ENCODE results near the gene PEX5L. TPM values are rescaled to one million over a fixed set of nuclear protein-coding genes. Genes with fewer than 3 reads are reported as not detected.

Gene PEX5L
- polyA plus RNA-seq, 2 of the 4 experiments (the other 2 are of a cell fraction) = 0.06 to 0.08 TPM

DNA sequence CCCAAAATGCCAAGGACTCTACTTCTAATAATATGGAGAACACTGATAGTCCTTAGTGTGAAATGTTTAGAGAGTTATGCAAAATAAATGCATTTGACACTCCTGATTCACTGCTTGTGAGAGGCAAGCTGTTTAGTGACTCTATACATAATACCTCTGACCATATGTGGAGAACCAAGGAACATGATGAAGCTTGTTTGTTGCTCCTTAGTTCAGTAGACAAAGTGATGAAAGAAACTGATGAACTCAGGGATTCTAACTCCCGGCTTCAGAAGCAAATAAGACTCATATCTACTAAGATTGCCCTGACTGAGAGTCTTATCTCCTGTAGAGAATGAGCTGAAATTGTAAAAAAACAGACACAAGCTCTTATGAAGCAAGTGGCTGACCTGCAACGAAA is 41.3 kb downstream of the PEX5L start (continued):
- TF ChIP-seq, protein P1, sequence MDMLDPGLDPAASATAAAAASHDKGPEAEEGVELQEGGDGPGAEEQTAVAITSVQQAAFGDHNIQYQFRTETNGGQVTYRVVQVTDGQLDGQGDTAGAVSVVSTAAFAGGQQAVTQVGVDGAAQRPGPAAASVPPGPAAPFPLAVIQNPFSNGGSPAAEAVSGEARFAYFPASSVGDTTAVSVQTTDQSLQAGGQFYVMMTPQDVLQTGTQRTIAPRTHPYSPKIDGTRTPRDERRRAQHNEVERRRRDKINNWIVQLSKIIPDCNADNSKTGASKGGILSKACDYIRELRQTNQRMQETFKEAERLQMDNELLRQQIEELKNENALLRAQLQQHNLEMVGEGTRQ (IDR thresholded peaks at IDR 0.05) = no peak
- TF ChIP-seq, protein P2, sequence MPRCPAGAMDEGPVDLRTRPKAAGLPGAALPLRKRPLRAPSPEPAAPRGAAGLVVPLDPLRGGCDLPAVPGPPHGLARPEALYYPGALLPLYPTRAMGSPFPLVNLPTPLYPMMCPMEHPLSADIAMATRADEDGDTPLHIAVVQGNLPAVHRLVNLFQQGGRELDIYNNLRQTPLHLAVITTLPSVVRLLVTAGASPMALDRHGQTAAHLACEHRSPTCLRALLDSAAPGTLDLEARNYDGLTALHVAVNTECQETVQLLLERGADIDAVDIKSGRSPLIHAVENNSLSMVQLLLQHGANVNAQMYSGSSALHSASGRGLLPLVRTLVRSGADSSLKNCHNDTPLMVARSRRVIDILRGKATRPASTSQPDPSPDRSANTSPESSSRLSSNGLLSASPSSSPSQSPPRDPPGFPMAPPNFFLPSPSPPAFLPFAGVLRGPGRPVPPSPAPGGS (IDR thresholded peaks at IDR 0.05) = no peak
- TF ChIP-seq HOXB5 (CRISPR knock-in tag; IDR thresholded peaks at IDR 0.05) = no peak

DNA sequence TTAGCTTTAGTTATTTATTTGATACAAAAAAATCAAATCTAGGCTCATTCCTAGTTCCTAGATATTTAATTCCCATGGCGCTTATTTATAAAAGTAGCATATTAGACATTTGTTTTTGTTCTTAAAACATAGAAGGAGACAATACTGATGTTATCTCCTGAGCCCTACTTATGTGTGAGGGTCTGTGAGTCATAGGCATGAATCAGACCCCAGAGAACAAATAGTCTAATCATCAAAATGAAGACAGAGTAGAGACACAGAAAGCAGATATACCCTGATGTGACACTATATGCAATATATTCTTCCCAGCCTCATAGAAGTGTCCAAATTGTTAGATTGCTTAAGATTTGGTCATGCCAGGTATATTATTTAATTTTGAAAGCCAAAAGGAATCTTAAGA is 44.9 kb downstream of the PEX5L start:
- ChIA-PET POLR2A (no interaction called here), CTCF (interaction anchor here (1.0 kb wide), 1 partner anchor 63 kb away, joined by 3 read pairs; no protein-coding TSS in a partner anchor)
- H3K27ac ChIP-seq = no peak overlapping the region
- ATAC-seq (peak in 1 of 2 experiments; percentile 66; a peak in 3 of 6 replicates), FAIRE-seq (no peak), DNase-seq (ENCODE audit: low read depth in 1 of 2, low spot score in 1 of 2) (peak in 1 of 2 experiments; percentile 4)
- H3K4me1 ChIP-seq = peaks cover 15% of the 10 kb centered on the region; the same call in 1 of the 3 replicates
- TF ChIP-seq, protein P3, sequence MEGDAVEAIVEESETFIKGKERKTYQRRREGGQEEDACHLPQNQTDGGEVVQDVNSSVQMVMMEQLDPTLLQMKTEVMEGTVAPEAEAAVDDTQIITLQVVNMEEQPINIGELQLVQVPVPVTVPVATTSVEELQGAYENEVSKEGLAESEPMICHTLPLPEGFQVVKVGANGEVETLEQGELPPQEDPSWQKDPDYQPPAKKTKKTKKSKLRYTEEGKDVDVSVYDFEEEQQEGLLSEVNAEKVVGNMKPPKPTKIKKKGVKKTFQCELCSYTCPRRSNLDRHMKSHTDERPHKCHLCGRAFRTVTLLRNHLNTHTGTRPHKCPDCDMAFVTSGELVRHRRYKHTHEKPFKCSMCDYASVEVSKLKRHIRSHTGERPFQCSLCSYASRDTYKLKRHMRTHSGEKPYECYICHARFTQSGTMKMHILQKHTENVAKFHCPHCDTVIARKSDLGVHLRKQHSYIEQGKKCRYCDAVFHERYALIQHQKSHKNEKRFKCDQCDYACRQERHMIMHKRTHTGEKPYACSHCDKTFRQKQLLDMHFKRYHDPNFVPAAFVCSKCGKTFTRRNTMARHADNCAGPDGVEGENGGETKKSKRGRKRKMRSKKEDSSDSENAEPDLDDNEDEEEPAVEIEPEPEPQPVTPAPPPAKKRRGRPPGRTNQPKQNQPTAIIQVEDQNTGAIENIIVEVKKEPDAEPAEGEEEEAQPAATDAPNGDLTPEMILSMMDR (IDR thresholded peaks at IDR 0.05) = no peak
- TF ChIP-seq NFE2L2 (conservative IDR thresholded peaks at IDR 0.05; ENCODE audit: low read length) (no peak), POLR2A (IDR thresholded peaks at IDR 0.05; ENCODE audit: low read length) (no peak), MAFK (IDR thresholded peaks at IDR 0.05; ENCODE audit: partially characterized antibody) (no peak), HOXA7 (CRISPR knock-in tag; IDR thresholded peaks at IDR 0.05) (no peak), ZFP36 (IDR thresholded peaks at IDR 0.05; ENCODE audit: borderline replicate concordance, partially characterized antibody) (no peak), RAD21 (conservative IDR thresholded peaks at IDR 0.05 in 1 of 2, IDR thresholded peaks at IDR 0.05 in 1 of 2) (no peak), RFX5 (IDR thresholded peaks at IDR 0.05) (no peak), RARB (CRISPR knock-in tag; IDR thresholded peaks at IDR 0.05) (no peak), NR3C1 (IDR thresholded peaks at IDR 0.05) (no peak), EHF (CRISPR knock-in tag; IDR thresholded peaks at IDR 0.05) (no peak), CHD4 (IDR thresholded peaks at IDR 0.05; ENCODE audit: borderline replicate concordance) (no peak), NPAS2 (CRISPR knock-in tag; IDR thresholded peaks at IDR 0.05; ENCODE audit: borderline replicate concordance) (no peak)
- TF ChIP-seq, protein P4, sequence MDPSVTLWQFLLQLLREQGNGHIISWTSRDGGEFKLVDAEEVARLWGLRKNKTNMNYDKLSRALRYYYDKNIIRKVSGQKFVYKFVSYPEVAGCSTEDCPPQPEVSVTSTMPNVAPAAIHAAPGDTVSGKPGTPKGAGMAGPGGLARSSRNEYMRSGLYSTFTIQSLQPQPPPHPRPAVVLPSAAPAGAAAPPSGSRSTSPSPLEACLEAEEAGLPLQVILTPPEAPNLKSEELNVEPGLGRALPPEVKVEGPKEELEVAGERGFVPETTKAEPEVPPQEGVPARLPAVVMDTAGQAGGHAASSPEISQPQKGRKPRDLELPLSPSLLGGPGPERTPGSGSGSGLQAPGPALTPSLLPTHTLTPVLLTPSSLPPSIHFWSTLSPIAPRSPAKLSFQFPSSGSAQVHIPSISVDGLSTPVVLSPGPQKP (IDR thresholded peaks at IDR 0.05; ENCODE audit: low read depth, low read length) = no peak
- TF ChIP-seq, protein P5, sequence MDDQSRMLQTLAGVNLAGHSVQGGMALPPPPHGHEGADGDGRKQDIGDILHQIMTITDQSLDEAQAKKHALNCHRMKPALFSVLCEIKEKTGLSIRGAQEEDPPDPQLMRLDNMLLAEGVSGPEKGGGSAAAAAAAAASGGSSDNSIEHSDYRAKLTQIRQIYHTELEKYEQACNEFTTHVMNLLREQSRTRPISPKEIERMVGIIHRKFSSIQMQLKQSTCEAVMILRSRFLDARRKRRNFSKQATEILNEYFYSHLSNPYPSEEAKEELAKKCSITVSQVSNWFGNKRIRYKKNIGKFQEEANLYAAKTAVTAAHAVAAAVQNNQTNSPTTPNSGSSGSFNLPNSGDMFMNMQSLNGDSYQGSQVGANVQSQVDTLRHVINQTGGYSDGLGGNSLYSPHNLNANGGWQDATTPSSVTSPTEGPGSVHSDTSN (IDR thresholded peaks at IDR 0.05) = no peak
- TF ChIP-seq, protein P6, sequence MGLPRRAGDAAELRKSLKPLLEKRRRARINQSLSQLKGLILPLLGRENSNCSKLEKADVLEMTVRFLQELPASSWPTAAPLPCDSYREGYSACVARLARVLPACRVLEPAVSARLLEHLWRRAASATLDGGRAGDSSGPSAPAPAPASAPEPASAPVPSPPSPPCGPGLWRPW (IDR thresholded peaks at IDR 0.05) = no peak
- WGBS (ENCODE audit: missing lambda C conversion rate) = 77% methylated on average over 1 of the region's 1 CpG
- no peaks in the 10 kb centered on the region for H3K9me3 ChIP-seq
- peak overlapping the region; percentile 25; the same call in 2 of the 3 replicates for H3K4me2 ChIP-seq
- H3K4me3 ChIP-seq = no peak overlapping the region

Data from A549 (cell line).